D721Med (cell line): ENCODE results near the gene SLC36A3.
"Not testable (repeated sequence)": the region's sequence is repeated elsewhere in the genome, so short reads cannot be mapped to it uniquely, and the experiment has no call there.

ENCODE experiments used
- DNase-seq: peaks from one replicate; pipeline ENCODE4 v3.0.0; 2011; ENCODE audit warnings: low spot score; ENCODE audit not compliant: insufficient read length
- FAIRE-seq: peaks from 2 replicates; lab custom pipeline; 2011; peaks lifted over from hg19 to GRCh38; lab: Jason Lieb, UNC
- CTCF ChIP-seq: IDR thresholded peaks from 2 replicates; pipeline ENCODE4 v1.5.1; 2012; ENCODE audit warnings: mild to moderate bottlenecking, control low read depth; ENCODE audit not compliant: insufficient read depth; ENCODE audit errors: missing control alignments

The SLC36A3 gene

DNA sequence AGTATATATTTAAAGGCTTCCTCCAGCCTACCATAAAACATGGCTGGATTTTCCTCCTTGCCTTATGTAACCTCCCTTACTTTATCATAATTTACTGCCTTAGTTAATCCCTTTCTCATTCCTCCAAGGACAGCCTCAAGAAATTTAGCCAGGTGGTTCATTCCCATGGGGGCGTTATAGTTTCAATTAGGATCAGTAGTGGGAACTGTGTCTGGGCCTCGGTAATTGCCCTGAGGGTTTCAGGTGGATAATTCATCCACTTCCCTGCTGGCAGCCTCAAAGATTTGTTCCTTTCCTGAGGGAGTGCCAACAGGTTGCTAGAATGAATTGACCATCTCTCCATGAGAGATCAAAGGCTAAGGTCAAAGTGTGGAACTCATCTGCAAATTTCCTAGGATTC, 54.9 kb downstream of the SLC36A3 start:
- TF ChIP-seq CTCF, result no peak
- DNase-seq, result no peak

GRCh38 chr5:151245680-151246219, 57.8 kb downstream of the SLC36A3 start:
- no peak for TF ChIP-seq CTCF
- FAIRE-seq (no peak), DNase-seq (no peak)

More for the DNA sequence above, 54.9 kb downstream of the SLC36A3 start:
- no peak for FAIRE-seq

DNA sequence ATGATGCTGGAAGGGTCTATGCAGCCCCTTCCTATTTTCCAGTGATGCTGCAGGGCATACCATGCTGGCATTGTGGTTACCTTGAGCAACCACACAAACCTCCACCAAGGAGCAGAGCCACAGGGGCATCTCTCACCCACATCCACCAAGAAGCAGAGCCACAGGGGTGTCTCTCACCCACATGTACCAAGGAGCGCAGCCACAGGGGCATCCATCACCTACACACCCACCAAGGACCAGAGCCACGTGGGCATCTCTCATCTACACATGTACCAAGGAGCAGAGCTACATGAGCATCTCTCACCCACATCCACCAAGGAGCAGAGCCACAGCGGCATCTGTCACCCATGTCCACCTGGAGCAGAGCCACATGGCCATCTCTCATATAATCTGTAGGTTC, 59.4 kb downstream of the SLC36A3 start:
- DNase-seq (no peak), FAIRE-seq (no peak)
- TF ChIP-seq CTCF, result no peak

GRCh38 chr5:151243564-151243963, 60.0 kb downstream of the SLC36A3 start:
- no peak for TF ChIP-seq CTCF
- no peak for FAIRE-seq

DNA sequence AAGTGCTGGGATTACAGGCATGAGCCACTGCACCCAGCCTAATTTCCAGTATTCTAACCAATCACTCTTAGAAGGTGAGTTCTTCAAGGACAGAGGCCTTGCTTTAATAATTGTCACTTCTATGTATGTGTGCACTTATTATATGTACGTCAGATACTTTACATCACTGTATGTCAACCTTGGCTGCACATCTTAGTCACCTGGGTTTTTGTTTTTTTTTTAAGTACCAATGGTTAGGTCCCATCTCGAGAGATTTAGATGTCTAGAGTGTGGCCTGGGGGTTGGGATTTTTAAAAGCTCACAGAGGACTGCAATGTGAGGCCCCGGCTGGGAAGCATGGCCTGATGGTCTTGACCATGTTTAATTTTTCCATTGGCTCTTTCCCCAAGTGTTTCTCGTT, 60.4 kb downstream of the SLC36A3 start:
- FAIRE-seq (no peak), DNase-seq (no peak)
- TF ChIP-seq CTCF, result no peak

More at GRCh38 chr5:151243564-151243963, 60.0 kb downstream of the SLC36A3 start:
- DNase-seq, result no peak

GRCh38 chr5:151240924-151241635, 62.5 kb downstream of the SLC36A3 start:
- TF ChIP-seq CTCF, result no peak
- DNase-seq, result no peak
- FAIRE-seq, result no peak

- not testable (repeated sequence) for FAIRE-seq, DNase-seq
Observed at GRCh38 chr5:151240268-151240835, 63.2 kb downstream of the SLC36A3 start.
